GM12878 (cell line): ENCODE measurements around the gene GPR153. TPM values are rescaled to one million over a fixed set of nuclear protein-coding genes. Genes with fewer than 3 reads are reported as not detected.
A peak's percentile ranks its signal among the peaks of the same experiment; 100 is the strongest.

ENCODE experiments used
- ATAC-seq: fragments of 200-7000 bp; cut with Tn5 transposase; 3 replicates; pipeline ENCODE4 v1.9.1; 2020; ENCODE audit warnings: mild to moderate bottlenecking, moderate library complexity
- BruUV-seq: library from RNA; stranded (reverse); fragments of 400-500 nt; replicated peaks from 2 replicates; lab custom pipeline; 2021; lab: Mats Ljungman, UMichigan
- CTCF ChIA-PET: fragments of 300-600 bp; sonication (Branson Sonifier 250); formaldehyde crosslinking; extraction: SDS; loops from one replicate; lab custom pipeline; 2021; ENCODE audit warnings: inconsistent platforms; lab: Yijun Ruan, JAX
- POLR2A ChIA-PET: fragments of 350-600 bp; formaldehyde crosslinking; extraction: SDS; loops from one replicate; lab custom pipeline; 2021; ENCODE audit warnings: inconsistent platforms; lab: Charles Lee
- RAD21 ChIA-PET: fragments of 300-600 bp; sonication (Branson Sonifier 250); formaldehyde crosslinking; loops from one replicate; lab custom pipeline; 2023; ENCODE audit warnings: antibody characterized with exemption; ENCODE audit not compliant: unreplicated experiment; lab: Charles Lee
- SMC1A ChIA-PET: fragments of 300-600 bp; sonication (Branson Sonifier 250); formaldehyde crosslinking; loops from one replicate; lab custom pipeline; 2023; ENCODE audit not compliant: unreplicated experiment, uncharacterized antibody; lab: Charles Lee
- DNase-seq: peaks from one replicate; pipeline ENCODE4 v3.0.0-alpha.2; 2011; ENCODE audit warnings: low read depth, low spot score
- FAIRE-seq: peaks from 3 replicates; lab custom pipeline; 2011; peaks lifted over from hg19 to GRCh38; lab: Jason Lieb, UNC
- H2AFZ ChIP-seq: 2 replicates; pipeline ENCODE4 v1.6.0; 2011; ENCODE audit warnings: low read depth, low read length, control low read depth; ENCODE audit not compliant: control insufficient read depth
- H3K27ac ChIP-seq: 2 replicates; pipeline ENCODE4 v1.5.1; 2011; ENCODE audit warnings: control low read depth; ENCODE audit not compliant: control insufficient read depth, insufficient read depth
- H3K27me3 ChIP-seq, 2 experiments: replicated peaks in 1 of 2; 2 replicates each; pipeline versions ENCODE4 v1.6.0 to v1.6.1; 2011; ENCODE audit warnings: low read length in 1 of 2; ENCODE audit not compliant: control insufficient read depth in 2 of 2, insufficient read depth in 2 of 2
- H3K36me3 ChIP-seq, 2 experiments: 2 replicates each; pipeline ENCODE4 v1.5.1; 2011; ENCODE audit warnings: low read length in 1 of 2; ENCODE audit not compliant: control insufficient read depth in 2 of 2, insufficient read depth in 2 of 2
- H3K4me1 ChIP-seq: 2 replicates; pipeline ENCODE4 v1.6.1; 2011; ENCODE audit warnings: mild to moderate bottlenecking, low read length, moderate library complexity, mixed read lengths; ENCODE audit not compliant: control insufficient read depth, insufficient read depth
- H3K4me2 ChIP-seq: 2 replicates; pipeline ENCODE4 v1.6.0; 2011; ENCODE audit warnings: control low read depth; ENCODE audit not compliant: control insufficient read depth, insufficient read depth
- H3K4me3 ChIP-seq: fragments of 200-600 bp; sonication (generic); 2 replicates; pipeline ENCODE4 v1.5.1; 2016
- H3K79me2 ChIP-seq: 2 replicates; pipeline ENCODE4 v1.6.0; 2011; ENCODE audit warnings: low read length; ENCODE audit not compliant: control insufficient read depth, insufficient read depth
- H3K9ac ChIP-seq: 2 replicates; pipeline ENCODE4 v1.8.0; 2011; ENCODE audit warnings: low read length, control low read depth, mixed read lengths; ENCODE audit not compliant: control insufficient read depth, insufficient read depth
- H3K9me3 ChIP-seq: replicated peaks from 3 replicates; pipeline ENCODE4 v1.5.1; 2011; ENCODE audit warnings: mild to moderate bottlenecking, low read length; ENCODE audit not compliant: control insufficient read depth, insufficient read depth
- H4K20me1 ChIP-seq: 2 replicates; pipeline ENCODE4 v1.6.0; 2011; ENCODE audit not compliant: control insufficient read depth, insufficient read depth
- CEBPB ChIP-seq, 2 experiments: fragments of 150-350 bp in 1 of 2; IDR thresholded peaks; 2 replicates each; pipeline ENCODE4 v1.6.1; 2012 to 2014; ENCODE audit warnings: low read depth in 2 of 2, low read length in 2 of 2, borderline replicate concordance in 1 of 2, inconsistent platforms in 1 of 2
- CHD2 ChIP-seq: IDR thresholded peaks from 2 replicates; pipeline ENCODE4 v1.6.1; 2011; ENCODE audit warnings: low read depth, low read length, improper control_type of control experiment, borderline replicate concordance
- EGR1 ChIP-seq, 2 experiments: IDR thresholded peaks; 1 replicate in 1 of 2; 2 replicates in 1 of 2; pipeline ENCODE4 v1.6.1; 2011 to 2012; ENCODE audit warnings: low read depth in 2 of 2, low read length in 2 of 2, borderline replicate concordance in 1 of 2, mild to moderate bottlenecking in 1 of 2, moderate library complexity in 1 of 2
- EP300 ChIP-seq, 2 experiments: fragments of 150-350 bp in 1 of 2; IDR thresholded peaks; 2 replicates each; pipeline ENCODE4 v1.6.1; 2011 to 2012; ENCODE audit warnings: low read depth in 2 of 2, low read length in 2 of 2, borderline replicate concordance in 1 of 2, improper control_type of control experiment in 1 of 2, inconsistent platforms in 1 of 2; ENCODE audit not compliant: control insufficient read depth in 1 of 2
- GABPA ChIP-seq: IDR thresholded peaks from 2 replicates; pipeline ENCODE4 v1.6.1; 2014; ENCODE audit warnings: antibody characterized with exemption, low read depth, mild to moderate bottlenecking, inconsistent platforms
- NFXL1 ChIP-seq: fragments of 450-650 bp; IDR thresholded peaks from 2 replicates; pipeline ENCODE4 v1.6.1; 2017; ENCODE audit warnings: antibody characterized with exemption, mild to moderate bottlenecking, borderline replicate concordance
- NR2F1 ChIP-seq: fragments of 450-650 bp; conservative IDR thresholded peaks from 2 replicates; pipeline ENCODE4 v1.6.1; 2017; ENCODE audit warnings: mild to moderate bottlenecking
- PKNOX1 ChIP-seq: fragments of 450-650 bp; IDR thresholded peaks from 2 replicates; pipeline ENCODE4 v1.6.1; 2016; ENCODE audit warnings: mild to moderate bottlenecking
- POLR2A ChIP-seq: IDR thresholded peaks from 2 replicates; pipeline ENCODE4 v1.6.1; 2011; ENCODE audit warnings: low read depth, mild to moderate bottlenecking, low read length
- RFX5 ChIP-seq: IDR thresholded peaks from 2 replicates; pipeline ENCODE4 v1.6.1; 2011; ENCODE audit warnings: low read depth, low read length, improper control_type of control experiment
- USF2 ChIP-seq: IDR thresholded peaks from 2 replicates; pipeline ENCODE4 v1.6.1; 2011; ENCODE audit warnings: low read depth, low read length, improper control_type of control experiment, borderline replicate concordance
- WGBS: methylation state at CpG from one replicate; pipeline ENCODE4 v1.1.6; 2016; ENCODE audit warnings: low lambda C conversion rate; ENCODE audit not compliant: insufficient replicate concordance, insufficient coverage; ENCODE audit errors: missing lambda C conversion rate; 5-methylcytosine and 5-hydroxymethylcytosine counted together
- in situ Hi-C: fragments of 300-500 bp; cut with MboI; formaldehyde crosslinking; loops from 9 replicates; pipeline ENCODE4 v1.14.3; 2018; ENCODE audit warnings: mixed read lengths
- intact Hi-C: fragments of 100-400 bp; cut with micrococcal nuclease; formaldehyde crosslinking; loops from one replicate; pipeline ENCODE4 v1.14.2; 2022; ENCODE audit not compliant: unreplicated experiment
- polyA plus RNA-seq, 11 experiments: library from polyadenylated mRNA; depleted of rRNA in 4 of 11; unstranded in 6 of 11; stranded (reverse) in 5 of 11; fragments of >200 nt; fragmentation: Nextera tagmentation in 4 of 11; fragmentation: Illumina TruSeq in 1 of 11; extraction: Ambion mirVana in 4 of 11; extraction: Trizol in 1 of 11; gene quantifications; 1 replicate in 1 of 11; 2 replicates in 10 of 11; pipeline versions ENCODE4 v1.2.1 to v1.2.3, GENCODE V29; 2011 to 2016; ENCODE audit warnings: inconsistent platforms in 2 of 11, missing spikeins in 2 of 11, low read depth in 1 of 11
- total RNA-seq, 4 experiments: library from RNA; depleted of rRNA in 3 of 4; stranded (reverse); fragments of >200 nt in 3 of 4; fragmentation: Illumina TruSeq in 1 of 4; extraction: Trizol in 1 of 4; gene quantifications; 2 replicates each; pipeline versions ENCODE4 v1.2.1 to v1.2.3, GENCODE V29; 2013 to 2021

GPR153 gene
- total and polyA plus RNA-seq, 10 of the 15 experiments (the other 5 are each of a cell fraction or from before 2014, with no cell fraction given) = 0.04 to 2.2 (median 0.54) TPM

GRCh38 chr1:6198646-6199297 is 62.1 kb downstream of the GPR153 start (continued):
- no peak for TF ChIP-seq PKNOX1
- TF ChIP-seq GABPA = no peak
- no peak for TF ChIP-seq EP300 (IDR thresholded peaks at IDR 0.05; ENCODE audit: borderline replicate concordance in 1 of 2, control insufficient read depth in 1 of 2, low read depth in 2 of 2, low read length in 2 of 2)
- TF ChIP-seq RFX5 = no peak
- no peak for TF ChIP-seq CEBPB (IDR thresholded peaks at IDR 0.05; ENCODE audit: borderline replicate concordance in 1 of 2, low read depth in 2 of 2, low read length in 2 of 2)
- TF ChIP-seq POLR2A = no peak
- no peak for TF ChIP-seq CHD2
- no peak for TF ChIP-seq EGR1 (IDR thresholded peaks at IDR 0.05; ENCODE audit: borderline replicate concordance in 1 of 2, low read depth in 2 of 2, low read length in 2 of 2)
- no peak for TF ChIP-seq NFXL1

- Histone ChIP-seq H3K9me3 (no peaks in the 10 kb centered on the region), H3K27me3 (no peaks in the 10 kb centered on the region), H2AFZ (no peak overlapping the region), H3K79me2 (peaks cover 49% of the 10 kb centered on the region), H3K4me3 (peak overlapping the region; percentile 93), H3K36me3 (peaks cover 7 to 24% of the 10 kb centered on the region in 2 experiments), H3K4me1 (peaks cover 6% of the 10 kb centered on the region), H3K4me2 (peak overlapping the region; percentile 72), H3K9ac (peak overlapping the region; percentile 100), H4K20me1 (no peaks in the 10 kb centered on the region), H3K27ac (peak overlapping the region; percentile 85)
- no TSS peak for BruUV-seq
- TF ChIP-seq NR2F1 = 0 out of 2 replicates have a peak, but pooled peaks have one; percentile 19
- TF ChIP-seq USF2 = no peak
- ATAC-seq = no peak
- POLR2A ChIA-PET = interaction anchor here (1.9 kb wide), 1 partner anchor 9 kb away, joined by 5 read pairs; no protein-coding TSS in a partner anchor
- RAD21 ChIA-PET = no interaction called here
- no peak for DNase-seq
- FAIRE-seq = no peak
- SMC1A ChIA-PET = interaction anchor here (0.7 kb wide), 1 partner anchor 9 kb away, joined by 3 read pairs; no protein-coding TSS in a partner anchor
- WGBS = 21% methylated on average over 6 of the region's 6 CpGs
- in situ Hi-C loops (no loop called here), intact Hi-C loops (loop anchor here (5.0 kb wide), 1 partner anchor 171 kb away; no protein-coding TSS in a partner anchor)
- CTCF ChIA-PET = interaction anchor here (0.6 to 2.9 kb wide), 6 partner anchors 8 to 486 kb away, joined by 3 to 11 read pairs (median 8); no protein-coding TSS in a partner anchor
Observed at GRCh38 chr1:6197746-6198427, 63.0 kb downstream of the GPR153 start.
